GM19351 (cell line): ENCODE measurements around the gene PROZ.
"Not testable (repeated sequence)": the region's sequence is repeated elsewhere in the genome, so short reads cannot be mapped to it uniquely, and the experiment has no call there.

Source experiments
- ATAC-seq: cut with Tn5 transposase; IDR thresholded peaks from one replicate; pipeline ENCODE4 v1.9.1; 2021; ENCODE audit warnings: mild to moderate bottlenecking, moderate library complexity; ENCODE audit not compliant: unreplicated experiment

Gene PROZ

DNA sequence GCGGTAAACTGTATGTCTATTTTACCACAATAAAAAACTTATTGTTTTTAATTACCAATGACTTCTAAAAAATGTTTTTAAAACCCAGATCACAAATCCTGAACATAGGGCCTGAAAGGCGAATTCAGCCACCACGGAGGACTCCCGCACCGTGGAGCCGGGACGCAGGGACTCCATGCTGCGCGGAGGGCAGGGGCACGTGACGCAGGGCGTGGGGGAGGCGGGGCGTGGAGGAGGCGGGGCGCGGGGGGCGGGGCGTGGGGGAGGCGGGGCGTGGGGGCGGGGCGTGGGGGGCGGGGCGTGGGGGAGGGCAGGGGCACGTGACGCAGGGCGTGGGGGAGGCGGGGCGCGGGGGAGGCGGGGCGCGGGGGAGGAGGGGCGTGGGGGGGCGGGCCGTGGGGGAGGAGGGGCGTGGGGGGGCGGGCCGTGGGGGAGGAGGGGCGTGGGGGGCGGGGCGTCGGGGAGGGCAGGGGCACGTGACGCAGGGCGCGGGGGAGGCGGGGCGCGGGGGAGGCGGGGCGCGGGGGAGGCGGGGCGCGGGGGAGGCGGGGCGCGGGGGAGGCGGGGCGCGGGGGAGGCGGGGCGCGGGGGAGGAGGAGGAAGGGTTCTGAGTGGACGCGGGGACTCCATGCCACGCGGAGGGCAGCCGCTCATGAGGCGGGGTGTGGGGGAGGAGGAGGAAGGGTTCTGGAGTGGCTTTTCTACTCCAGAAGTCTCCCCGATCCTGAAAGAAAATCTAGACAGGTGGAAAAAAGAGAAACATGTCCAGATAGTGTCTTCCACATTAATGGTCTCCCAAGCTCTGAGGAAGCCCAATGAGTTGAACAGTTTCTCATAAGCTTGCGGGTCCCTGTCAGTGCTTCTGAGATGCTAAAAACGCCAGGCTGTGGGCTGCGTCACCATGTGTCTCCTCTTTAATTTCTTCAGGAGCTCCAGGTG is 4.4 kb upstream of the PROZ start:
- no peak for ATAC-seq

GRCh38 chr13:113155201-113155600 is 3.2 kb upstream of the PROZ start:
- no peak for ATAC-seq

DNA sequence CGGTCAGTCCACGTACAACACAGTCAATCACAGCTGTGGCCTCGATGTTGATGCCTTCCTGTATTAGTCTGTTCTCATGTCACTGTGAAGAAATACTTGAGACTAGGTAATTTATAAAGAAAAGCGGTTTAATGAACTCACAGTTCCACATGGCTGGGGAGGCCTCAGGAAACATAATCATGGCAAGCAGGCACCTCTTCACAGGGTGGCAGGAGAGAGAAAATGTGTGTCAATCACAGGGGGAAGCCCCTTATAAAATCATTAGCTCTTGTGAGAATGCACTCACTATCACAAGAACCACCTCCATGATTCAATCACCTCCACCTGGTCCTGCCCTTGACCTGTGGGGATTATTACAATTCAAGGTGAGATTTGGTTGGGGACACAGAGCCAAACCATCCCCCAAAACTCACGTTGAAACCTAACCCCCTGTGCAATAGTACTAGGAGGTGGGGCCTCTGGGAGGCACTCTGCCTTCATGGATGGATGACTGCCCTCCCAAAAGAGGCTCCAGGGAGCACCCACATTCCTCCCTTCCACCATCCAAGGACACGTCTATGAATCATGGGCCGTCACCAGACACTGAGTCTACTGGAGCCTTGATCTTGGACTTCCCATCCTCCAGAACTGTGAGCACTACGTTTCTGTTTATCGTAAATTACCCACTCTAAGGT is 2.3 kb upstream of the PROZ start:
- ATAC-seq = no peak

DNA sequence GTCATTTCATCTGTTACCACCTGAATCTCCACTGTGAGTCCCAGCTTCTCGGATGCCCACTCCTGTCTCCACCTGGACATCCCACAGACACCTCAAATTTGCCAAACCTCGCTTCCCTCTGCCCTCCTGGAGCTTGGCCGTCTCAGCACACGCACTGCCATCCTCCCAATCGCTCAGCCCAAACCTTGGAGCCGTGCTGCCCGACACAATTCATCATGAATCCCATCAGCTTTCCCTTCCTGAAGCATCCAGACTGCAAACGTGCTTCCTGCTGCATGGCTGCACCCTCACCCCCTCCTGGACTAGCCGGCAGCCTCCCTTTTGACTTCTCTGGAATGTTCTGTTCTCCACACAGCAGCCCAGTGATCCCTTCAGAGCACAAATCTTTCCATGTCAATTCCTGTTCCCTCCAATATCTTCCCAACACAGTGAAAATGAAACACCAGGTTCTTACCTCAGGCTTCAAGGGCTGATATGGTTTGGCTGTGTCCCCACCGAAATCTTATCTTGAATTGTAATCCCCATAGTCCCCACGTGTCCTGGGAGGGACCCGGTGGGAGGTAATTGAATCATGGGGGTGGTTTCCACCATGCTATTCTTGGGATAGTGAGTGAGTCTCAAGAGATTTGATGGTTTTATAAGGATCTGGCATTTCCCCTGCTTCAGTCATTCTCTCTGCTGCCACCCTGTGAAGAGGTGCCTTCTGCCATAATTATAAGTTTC is 1.1 kb upstream of the PROZ start:
- no peak for ATAC-seq

GRCh38 chr13:113158946-113159345 is 498 bp downstream of the PROZ start:
- ATAC-seq = no peak

GRCh38 chr13:113159701-113160100 is 1.3 kb downstream of the PROZ start:
- ATAC-seq = no peak

- no peak for ATAC-seq
Measured at GRCh38 chr13:113160983-113161382, 2.5 kb downstream of the PROZ start.

DNA sequence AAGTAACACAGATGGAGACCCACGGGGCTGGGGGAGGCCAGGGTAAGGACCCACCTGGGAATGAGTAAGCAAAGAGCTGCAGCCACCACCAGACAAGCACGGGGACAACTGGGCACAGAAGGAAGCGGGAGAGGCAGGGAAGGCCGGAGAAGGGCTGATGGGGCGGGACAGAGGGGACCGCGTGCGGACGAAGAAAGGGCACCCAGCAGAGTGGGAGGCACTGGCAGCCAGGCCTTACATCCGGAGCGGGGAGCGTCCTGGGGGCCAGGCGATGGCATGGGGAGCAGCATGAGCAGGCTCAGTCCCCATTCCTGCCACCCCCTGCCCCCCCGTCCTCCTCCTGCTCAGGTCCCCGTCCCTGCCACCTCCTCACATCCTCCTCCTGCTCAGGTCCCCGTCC is 3.0 kb downstream of the PROZ start:
- no peak for ATAC-seq

- not testable (repeated sequence) for ATAC-seq
Measured at GRCh38 chr13:113161975-113162374, 3.5 kb downstream of the PROZ start.

GRCh38 chr13:113162783-113163685 is 4.6 kb downstream of the PROZ start:
- no peak for ATAC-seq

- ATAC-seq = no peak
Measured at GRCh38 chr13:113164492-113164891, 6.0 kb downstream of the PROZ start.

- no peak for ATAC-seq
Measured at GRCh38 chr13:113166266-113166665, 7.8 kb downstream of the PROZ start.

DNA sequence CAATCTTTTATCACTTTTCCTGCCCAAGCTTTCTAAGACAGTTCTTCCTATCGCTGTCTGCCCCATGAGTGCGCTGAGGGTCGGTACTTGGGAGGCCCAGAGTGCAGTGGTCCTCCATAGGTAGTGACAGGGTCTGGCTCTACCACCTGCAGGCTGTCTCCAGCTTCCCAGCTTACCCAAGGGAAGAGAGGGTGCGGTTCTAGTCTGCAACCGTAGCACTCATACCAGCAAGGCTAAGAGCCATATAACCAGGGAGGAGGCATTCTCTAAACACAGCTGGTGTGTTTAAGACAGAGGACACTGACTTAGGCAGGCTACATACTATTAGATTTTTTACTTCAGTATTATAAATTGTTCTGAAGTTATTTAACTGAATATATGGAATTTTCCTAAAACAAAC is 8.2 kb downstream of the PROZ start:
- no peak for ATAC-seq

- ATAC-seq = no peak
Measured at GRCh38 chr13:113167155-113167554, 8.7 kb downstream of the PROZ start.

DNA sequence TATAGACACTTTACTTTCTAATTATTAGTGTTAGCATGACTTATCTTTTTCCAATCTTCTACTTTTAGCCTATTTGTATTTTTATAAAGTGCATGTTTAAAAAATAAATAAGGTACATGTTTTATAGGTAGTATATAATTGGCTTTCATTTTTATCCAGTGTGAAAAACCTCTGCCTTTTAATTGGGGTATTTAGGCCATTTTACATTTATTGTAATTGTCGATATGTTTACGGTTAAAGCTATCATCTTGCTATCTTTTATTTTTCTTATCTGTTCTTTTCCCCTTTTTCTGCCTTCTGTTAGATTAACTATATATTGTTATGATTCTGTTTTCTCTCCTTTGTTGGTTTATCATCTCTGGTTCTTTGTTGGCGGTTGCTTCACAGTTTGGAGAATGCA is 9.1 kb downstream of the PROZ start:
- ATAC-seq = no peak

DNA sequence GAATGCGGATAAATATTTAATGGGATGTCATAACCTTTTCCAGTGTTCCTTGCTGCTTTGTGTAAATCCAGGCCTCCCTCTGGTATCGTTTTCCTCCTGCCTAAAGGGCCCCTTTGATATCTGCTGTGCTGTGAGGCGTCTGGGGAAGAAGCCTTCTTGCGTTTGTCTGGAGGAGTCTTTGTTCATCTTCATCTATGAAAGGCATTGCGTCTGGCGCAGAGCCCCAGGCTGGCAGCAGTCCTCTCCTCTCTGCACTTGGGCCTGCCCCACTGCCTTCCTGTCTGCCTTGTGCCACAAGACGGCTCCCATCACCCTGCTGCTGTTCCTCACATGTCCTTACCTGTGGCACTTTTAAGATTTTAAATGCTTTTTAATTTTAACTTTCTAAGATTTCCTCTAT is 9.8 kb downstream of the PROZ start:
- no peak for ATAC-seq

DNA sequence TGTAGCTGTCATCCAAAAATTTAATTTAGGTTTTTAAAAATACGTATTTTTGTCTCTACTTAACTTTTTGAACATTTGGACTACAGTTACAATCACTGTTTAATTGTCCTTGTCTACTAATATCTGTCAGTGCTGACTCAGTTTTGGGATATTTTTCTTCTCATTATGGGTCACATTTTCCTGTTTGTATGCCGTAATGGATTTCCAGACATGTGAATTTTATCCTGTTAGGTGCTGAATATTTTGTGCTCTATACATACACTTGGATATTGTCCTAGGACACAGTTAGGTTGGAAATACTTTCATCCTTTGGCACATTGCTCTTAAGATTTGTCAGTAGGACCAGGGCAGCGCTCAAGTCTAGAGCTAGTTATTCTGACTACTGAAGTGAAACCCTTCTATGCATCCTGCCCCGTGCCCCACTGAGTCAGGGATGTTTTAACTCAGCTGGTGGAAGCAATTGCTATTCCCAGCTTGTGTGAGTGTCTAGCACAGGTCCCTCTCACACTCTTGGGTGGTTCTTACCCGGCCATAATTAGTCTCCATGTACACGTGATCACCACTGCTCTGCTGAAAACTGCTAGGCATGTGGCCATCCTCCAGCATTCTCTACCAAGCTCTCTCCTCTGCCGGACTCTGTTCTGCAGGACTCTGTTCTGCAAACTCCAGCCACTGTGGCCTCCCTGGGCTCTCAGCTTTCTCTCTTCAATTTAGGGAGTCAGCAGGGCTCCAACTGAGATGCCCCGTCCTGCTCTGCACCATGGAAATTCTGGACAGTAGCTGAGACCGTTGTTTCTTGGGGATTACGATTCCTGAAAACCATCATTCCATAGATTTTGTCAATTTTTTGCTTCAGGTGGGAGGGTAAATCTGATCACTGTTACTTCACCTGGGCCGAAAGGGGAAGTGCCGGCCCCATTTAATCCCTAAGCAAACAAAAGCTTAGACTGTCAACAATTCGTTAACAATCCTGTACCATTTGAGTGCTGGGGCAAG is 11.1 kb downstream of the PROZ start:
- ATAC-seq = no peak

DNA sequence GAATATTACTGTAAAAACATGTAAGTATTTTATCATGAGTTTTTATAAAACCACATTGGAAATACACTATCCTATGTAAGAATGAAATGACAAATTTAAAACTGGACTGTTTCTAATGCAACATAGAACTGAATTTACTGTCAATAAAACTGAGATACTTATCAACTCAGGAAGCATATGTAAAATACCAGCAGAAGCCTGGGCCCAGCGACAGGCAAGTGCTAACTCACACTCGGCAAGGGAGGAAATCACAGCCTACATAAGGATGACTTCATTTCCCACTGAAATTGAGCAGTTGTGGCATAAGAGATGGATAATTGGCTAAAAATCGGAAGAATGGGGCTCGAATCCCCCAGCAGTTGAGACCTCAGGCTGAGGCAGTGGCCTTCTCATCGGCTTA is 12.1 kb downstream of the PROZ start:
- no peak for ATAC-seq
